Thoracic aorta (tissue), 2 donors: ENCODE results near the gene KHDRBS2. TPM values are rescaled to one million over a fixed set of nuclear protein-coding genes. Genes with fewer than 3 reads are reported as not detected.

ENCODE experiments used
- ATAC-seq: fragments of 150-250 bp; one replicate; pipeline ENCODE4 v1.8.0; 2017; ENCODE audit warnings: low read depth; ENCODE audit not compliant: insufficient number of reproducible peaks, low FRiP score
- DNase-seq: peaks from one replicate; pipeline ENCODE4 v3.0.0-alpha.2; 2020; ENCODE audit warnings: low spot score
- H3K27ac ChIP-seq, 2 donors: fragments of 200-600 bp; sonication (generic); 1 replicate in 1 of 2; 2 replicates in 1 of 2; pipeline ENCODE4 v1.5.1; 2016; ENCODE audit warnings: mild to moderate bottlenecking in 2 of 2, moderate library complexity in 2 of 2
- H3K27me3 ChIP-seq: fragments of 200-600 bp; sonication (generic); replicated peaks from 2 replicates; pipeline ENCODE4 v1.6.0; 2016; ENCODE audit warnings: mild to moderate bottlenecking; ENCODE audit not compliant: insufficient read depth
- H3K36me3 ChIP-seq: fragments of 200-600 bp; sonication (generic); one replicate; pipeline ENCODE4 v1.5.1; 2016
- H3K4me1 ChIP-seq, 2 donors: fragments of 200-600 bp; sonication (generic); 1 replicate in 1 of 2; 2 replicates in 1 of 2; pipeline versions ENCODE4 v1.5.1 to v1.6.0; 2016; ENCODE audit warnings: low read depth in 2 of 2, mild to moderate bottlenecking in 1 of 2; ENCODE audit not compliant: control insufficient read depth in 1 of 2
- H3K4me3 ChIP-seq: fragments of 200-600 bp; sonication (generic); 2 replicates; pipeline ENCODE4 v1.5.1; 2016; ENCODE audit warnings: mild to moderate bottlenecking
- H3K9me3 ChIP-seq: fragments of 200-600 bp; sonication (generic); 2 replicates; pipeline ENCODE4 v1.5.1; 2016
- CTCF ChIP-seq: fragments of 200-600 bp; sonication (generic); IDR thresholded peaks from one replicate; pipeline ENCODE4 v1.5.1; 2019; ENCODE audit warnings: antibody characterized with exemption
- total RNA-seq, 2 donors: library from RNA; depleted of rRNA; stranded (reverse); fragments of >200 nt; gene quantifications; one replicate each; pipeline versions ENCODE4 v1.1.0 to v1.2.3, GENCODE V29; 2016

KHDRBS2 gene
- total RNA-seq, 2 donors from 2014 or later, result 0.54 TPM; not detected in 1

GRCh38 chr6:61949971-61950370 is 336.1 kb downstream of the KHDRBS2 start:
- H3K27ac ChIP-seq, result no peak overlapping the region
- H3K9me3 ChIP-seq, result no peaks in the 10 kb centered on the region
- no peaks in the 10 kb centered on the region for H3K36me3 ChIP-seq
- H3K4me1 ChIP-seq, result no peaks in the 10 kb centered on the region
- TF ChIP-seq CTCF, result no peak
- ATAC-seq (no peak), DNase-seq (no peak)
- H3K27me3 ChIP-seq, result no peaks in the 10 kb centered on the region
- H3K4me3 ChIP-seq, result no peak overlapping the region

- H3K9me3 ChIP-seq, result no peaks in the 10 kb centered on the region
- H3K27ac ChIP-seq, result no peak overlapping the region
- no peaks in the 10 kb centered on the region for H3K4me1 ChIP-seq
- no peaks in the 10 kb centered on the region for H3K27me3 ChIP-seq
- DNase-seq (no peak), ATAC-seq (no peak)
- H3K36me3 ChIP-seq, result no peaks in the 10 kb centered on the region
- TF ChIP-seq CTCF, result no peak
- H3K4me3 ChIP-seq, result no peak overlapping the region
Observed at GRCh38 chr6:61949161-61949560, 336.9 kb downstream of the KHDRBS2 start.

GRCh38 chr6:61947311-61947947 is 338.6 kb downstream of the KHDRBS2 start:
- Histone ChIP-seq H3K9me3 (no peaks in the 10 kb centered on the region), H3K4me1 (no peaks in the 10 kb centered on the region), H3K27me3 (no peaks in the 10 kb centered on the region), H3K4me3 (no peak overlapping the region), H3K27ac (no peak overlapping the region), H3K36me3 (no peaks in the 10 kb centered on the region)
- no peak for TF ChIP-seq CTCF
- ATAC-seq (no peak), DNase-seq (no peak)

GRCh38 chr6:61940919-61941318 is 345.1 kb downstream of the KHDRBS2 start:
- Histone ChIP-seq H3K27ac (no peak overlapping the region), H3K4me1 (no peaks in the 10 kb centered on the region), H3K9me3 (no peaks in the 10 kb centered on the region), H3K4me3 (no peak overlapping the region), H3K27me3 (no peaks in the 10 kb centered on the region), H3K36me3 (no peaks in the 10 kb centered on the region)
- DNase-seq, result no peak
- no peak for TF ChIP-seq CTCF
- ATAC-seq, result no peak

- no peak for ATAC-seq
- H3K9me3 ChIP-seq, result no peaks in the 10 kb centered on the region
Observed at GRCh38 chr6:61935242-61935846, 350.7 kb downstream of the KHDRBS2 start.

More at GRCh38 chr6:61935242-61935846, 350.7 kb downstream of the KHDRBS2 start:
- no peak for DNase-seq
- H3K27me3 ChIP-seq, result no peaks in the 10 kb centered on the region
- no peaks in the 10 kb centered on the region for H3K36me3 ChIP-seq
- no peak overlapping the region for H3K4me3 ChIP-seq
- no peaks in the 10 kb centered on the region for H3K4me1 ChIP-seq
- no peak overlapping the region for H3K27ac ChIP-seq
- no peak for TF ChIP-seq CTCF
